HUES6 (cell line): ENCODE results near the gene TBCD.
A peak's percentile ranks its signal among the peaks of the same experiment; 100 is the strongest.

Experiments used
- H3K27ac ChIP-seq: 2 replicates; pipeline ENCODE4 v1.7.0; 2013; ENCODE audit warnings: low read depth, mild to moderate bottlenecking, low read length, inconsistent platforms
- H3K27me3 ChIP-seq: 2 replicates; pipeline ENCODE4 v1.6.1; 2013; ENCODE audit warnings: low read length; ENCODE audit not compliant: control insufficient read depth, insufficient read depth
- H3K36me3 ChIP-seq: 2 replicates; pipeline ENCODE4 v1.6.1; 2013; ENCODE audit warnings: low read length; ENCODE audit not compliant: control insufficient read depth, insufficient read depth
- H3K4me1 ChIP-seq: 2 replicates; pipeline ENCODE4 v1.6.1; 2013; ENCODE audit warnings: low read length; ENCODE audit not compliant: control insufficient read depth, insufficient read depth
- H3K4me3 ChIP-seq: 2 replicates; pipeline ENCODE4 v1.5.1; 2013; ENCODE audit warnings: low read depth, low read length
- H3K9ac ChIP-seq: one replicate; pipeline ENCODE4 v1.6.1; 2013; ENCODE audit warnings: mild to moderate bottlenecking, low read length
- H3K9me3 ChIP-seq: 2 replicates; pipeline ENCODE4 v1.6.1; 2013; ENCODE audit warnings: low read depth, low read length; ENCODE audit not compliant: control insufficient read depth, insufficient read depth

Gene TBCD

DNA sequence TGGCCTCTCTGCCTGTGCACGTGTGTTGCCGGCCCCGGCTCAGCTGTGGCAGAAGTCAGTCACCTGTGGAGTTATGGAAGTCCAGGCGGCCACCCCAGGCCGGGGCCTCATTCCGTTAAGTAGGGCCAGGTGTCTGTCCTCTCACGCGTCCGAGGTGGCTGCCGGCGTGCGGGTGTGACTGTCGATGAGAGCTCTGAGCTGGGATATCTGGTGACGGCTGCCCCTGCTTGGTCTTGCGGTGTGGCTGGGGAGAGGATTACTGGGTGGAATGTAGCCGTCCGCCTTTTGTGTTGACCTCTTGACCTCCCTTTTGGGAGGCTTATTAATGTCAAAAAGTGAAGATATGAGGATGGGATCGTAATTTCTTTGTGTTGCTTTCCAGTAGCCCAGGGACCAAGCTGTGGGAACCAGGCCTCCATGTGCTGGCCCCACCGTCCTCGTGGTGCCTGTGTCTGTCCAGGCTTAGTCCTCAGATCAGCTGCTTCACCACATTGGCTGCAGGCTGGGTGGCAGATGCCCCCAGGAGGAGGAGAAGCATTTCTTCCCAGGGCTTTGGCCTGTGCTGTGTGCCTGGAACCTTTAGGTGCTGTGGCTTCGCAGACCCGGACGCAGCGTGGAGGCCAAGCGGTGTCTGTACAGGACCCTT lies 111.0 kb downstream of the TBCD start:
- H3K27me3 ChIP-seq, result no peaks in the 10 kb centered on the region
- no peak overlapping the region for H3K9ac ChIP-seq
- peaks cover 44% of the 10 kb centered on the region; the same call in 1 of the 2 replicates for H3K4me1 ChIP-seq
- H3K27ac ChIP-seq, result 0 out of 2 replicates have a peak overlapping the region, but pooled peaks have one; percentile 18
- H3K9me3 ChIP-seq, result no peaks in the 10 kb centered on the region
- peaks cover 13% of the 10 kb centered on the region; the same call in 1 of the 2 replicates for H3K36me3 ChIP-seq
- H3K4me3 ChIP-seq, result no peak overlapping the region

- H3K27ac ChIP-seq, result 0 out of 2 replicates have a peak overlapping the region, but pooled peaks have one; percentile 18
- no peak overlapping the region for H3K9ac ChIP-seq
These were observed 111.6 kb downstream of the TBCD start for GRCh38 chr17:82863383-82863940.

GRCh38 chr17:82863941-82864712 lies 112.3 kb downstream of the TBCD start:
- peaks cover 38% of the 10 kb centered on the region; the same call in 1 of the 2 replicates for H3K4me1 ChIP-seq

More at GRCh38 chr17:82863383-82863940, 111.6 kb downstream of the TBCD start:
- peaks cover 40% of the 10 kb centered on the region; the same call in 1 of the 2 replicates for H3K4me1 ChIP-seq
- H3K36me3 ChIP-seq, result peaks cover 13% of the 10 kb centered on the region; the same call in 1 of the 2 replicates
- H3K27me3 ChIP-seq, result no peaks in the 10 kb centered on the region
- no peaks in the 10 kb centered on the region for H3K9me3 ChIP-seq
- no peak overlapping the region for H3K4me3 ChIP-seq

GRCh38 chr17:82864713-82865248 lies 112.9 kb downstream of the TBCD start:
- Histone ChIP-seq H3K4me1 (peaks cover 31% of the 10 kb centered on the region; the same call in 1 of the 2 replicates), H3K9me3 (no peaks in the 10 kb centered on the region), H3K36me3 (peaks cover 14% of the 10 kb centered on the region; the same call in 1 of the 2 replicates), H3K27me3 (no peaks in the 10 kb centered on the region), H3K9ac (no peak overlapping the region), H3K4me3 (no peak overlapping the region), H3K27ac (0 out of 2 replicates have a peak overlapping the region, but pooled peaks have one; percentile 48)

More at GRCh38 chr17:82863941-82864712, 112.3 kb downstream of the TBCD start:
- Histone ChIP-seq H3K36me3 (peaks cover 13% of the 10 kb centered on the region; the same call in 1 of the 2 replicates), H3K27ac (0 out of 2 replicates have a peak overlapping the region, but pooled peaks have one; percentile 48), H3K27me3 (no peaks in the 10 kb centered on the region), H3K9me3 (no peaks in the 10 kb centered on the region), H3K4me3 (no peak overlapping the region), H3K9ac (no peak overlapping the region)

DNA sequence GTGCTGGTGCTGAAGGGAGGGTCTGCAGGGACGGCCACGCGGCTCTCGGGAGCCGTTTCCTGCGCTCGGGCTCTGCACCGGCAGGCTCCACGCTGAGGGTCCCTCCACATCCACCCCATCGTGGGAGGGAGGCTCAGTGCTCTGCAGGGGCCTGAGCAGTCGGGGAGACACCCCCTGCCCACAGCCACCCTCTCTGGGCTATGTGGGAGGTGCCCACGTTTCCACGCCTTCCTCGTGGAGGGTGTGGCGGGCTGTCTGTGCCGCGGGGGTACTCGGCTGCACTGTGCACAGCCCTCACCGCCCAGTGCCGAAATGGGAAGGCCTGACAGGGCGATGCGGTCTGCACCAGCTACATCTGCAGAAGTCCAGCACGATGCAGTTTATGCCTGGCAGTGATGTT lies 113.4 kb downstream of the TBCD start:
- Histone ChIP-seq H3K9ac (no peak overlapping the region), H3K4me1 (peaks cover 26% of the 10 kb centered on the region; the same call in 1 of the 2 replicates), H3K36me3 (peaks cover 19% of the 10 kb centered on the region), H3K4me3 (no peak overlapping the region), H3K9me3 (no peaks in the 10 kb centered on the region), H3K27me3 (no peaks in the 10 kb centered on the region), H3K27ac (no peak overlapping the region)

- H3K4me3 ChIP-seq, result no peak overlapping the region
- peaks cover 25% of the 10 kb centered on the region for H3K36me3 ChIP-seq
- peak overlapping the region; percentile 31 for H3K27ac ChIP-seq
- H3K27me3 ChIP-seq, result no peaks in the 10 kb centered on the region
- H3K4me1 ChIP-seq, result peaks cover 22% of the 10 kb centered on the region; the same call in 1 of the 2 replicates
- H3K9me3 ChIP-seq, result no peaks in the 10 kb centered on the region
- no peak overlapping the region for H3K9ac ChIP-seq
These were observed 114.0 kb downstream of the TBCD start for GRCh38 chr17:82865774-82866395.

DNA sequence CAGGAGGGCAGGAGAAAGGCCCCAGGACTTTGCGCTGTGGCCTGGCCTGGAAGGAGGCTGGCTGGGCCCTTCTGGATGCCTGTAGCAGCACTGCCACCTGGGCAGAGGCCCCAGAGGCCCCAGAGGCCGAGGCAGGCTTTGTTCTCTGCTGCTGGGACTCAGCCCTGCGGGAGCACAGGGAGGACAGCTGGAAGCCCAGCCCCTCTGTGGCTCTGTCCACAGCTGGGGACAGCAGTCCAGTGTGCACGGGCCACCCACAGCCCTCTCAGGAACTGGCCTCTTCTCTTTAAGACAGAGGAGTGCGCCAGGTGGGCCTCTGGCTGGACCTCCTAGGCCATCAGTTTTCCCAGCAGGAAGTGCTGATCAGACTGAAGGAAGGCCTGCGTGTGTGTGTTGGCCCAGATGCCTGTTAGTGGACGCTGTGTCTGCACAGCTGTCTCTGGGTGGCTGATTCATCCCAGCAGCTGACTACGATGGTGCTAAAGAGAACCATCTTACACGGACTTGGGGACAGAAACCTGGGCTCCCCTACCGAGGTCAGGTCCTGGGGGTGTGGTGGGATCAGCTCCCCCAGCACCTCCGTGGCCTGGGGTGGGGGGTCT lies 114.8 kb downstream of the TBCD start:
- Histone ChIP-seq H3K9me3 (no peaks in the 10 kb centered on the region), H3K27ac (peak overlapping the region; percentile 31), H3K36me3 (peaks cover 33% of the 10 kb centered on the region), H3K4me1 (peaks cover 22% of the 10 kb centered on the region; the same call in 1 of the 2 replicates), H3K9ac (no peak overlapping the region), H3K27me3 (no peaks in the 10 kb centered on the region), H3K4me3 (no peak overlapping the region)

GRCh38 chr17:82867763-82868325 lies 116.0 kb downstream of the TBCD start:
- Histone ChIP-seq H3K9ac (no peak overlapping the region), H3K4me1 (peaks cover 19% of the 10 kb centered on the region; the same call in 1 of the 2 replicates), H3K36me3 (peaks cover 41% of the 10 kb centered on the region), H3K27me3 (no peaks in the 10 kb centered on the region), H3K4me3 (no peak overlapping the region), H3K27ac (no peak overlapping the region), H3K9me3 (no peaks in the 10 kb centered on the region)

GRCh38 chr17:82868715-82869131 lies 116.9 kb downstream of the TBCD start:
- Histone ChIP-seq H3K36me3 (peaks cover 38% of the 10 kb centered on the region), H3K4me3 (no peak overlapping the region), H3K9me3 (no peaks in the 10 kb centered on the region), H3K4me1 (peaks cover 11% of the 10 kb centered on the region; the same call in 1 of the 2 replicates), H3K9ac (no peak overlapping the region), H3K27ac (no peak overlapping the region), H3K27me3 (no peaks in the 10 kb centered on the region)

DNA sequence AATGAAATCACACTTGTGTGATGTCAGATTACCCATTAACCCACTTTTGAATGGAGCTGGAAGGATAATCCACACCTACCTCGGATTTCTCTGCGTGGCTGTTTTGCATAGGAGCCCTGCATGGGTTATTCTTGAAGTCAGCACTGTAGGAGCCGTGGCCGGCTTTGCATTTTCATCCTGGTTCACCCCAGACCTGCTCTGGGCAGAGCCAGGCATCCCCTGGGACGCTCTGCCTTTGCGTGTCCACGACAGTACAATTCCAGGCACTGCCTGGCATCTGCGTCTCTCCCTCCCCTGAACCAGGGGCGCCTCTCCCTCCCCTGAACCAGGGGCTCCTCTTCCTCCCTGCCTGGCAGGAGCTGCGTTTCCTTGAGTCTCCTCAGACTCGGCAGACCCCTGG lies 117.7 kb downstream of the TBCD start:
- Histone ChIP-seq H3K4me3 (no peak overlapping the region), H3K27ac (no peak overlapping the region), H3K36me3 (peaks cover 38% of the 10 kb centered on the region), H3K27me3 (no peaks in the 10 kb centered on the region), H3K4me1 (peaks cover 5% of the 10 kb centered on the region; the same call in 1 of the 2 replicates), H3K9ac (no peak overlapping the region), H3K9me3 (no peaks in the 10 kb centered on the region)
